ENCODE data around the gene KIRREL2. TPM values are rescaled to one million over a fixed set of nuclear protein-coding genes. Genes with fewer than 3 reads are reported as not detected.

KIRREL2 gene
- total and polyA plus RNA-seq, 9 donors, result 0.02 to 0.15 (median 0.08) TPM; not detected in 5

DNA sequence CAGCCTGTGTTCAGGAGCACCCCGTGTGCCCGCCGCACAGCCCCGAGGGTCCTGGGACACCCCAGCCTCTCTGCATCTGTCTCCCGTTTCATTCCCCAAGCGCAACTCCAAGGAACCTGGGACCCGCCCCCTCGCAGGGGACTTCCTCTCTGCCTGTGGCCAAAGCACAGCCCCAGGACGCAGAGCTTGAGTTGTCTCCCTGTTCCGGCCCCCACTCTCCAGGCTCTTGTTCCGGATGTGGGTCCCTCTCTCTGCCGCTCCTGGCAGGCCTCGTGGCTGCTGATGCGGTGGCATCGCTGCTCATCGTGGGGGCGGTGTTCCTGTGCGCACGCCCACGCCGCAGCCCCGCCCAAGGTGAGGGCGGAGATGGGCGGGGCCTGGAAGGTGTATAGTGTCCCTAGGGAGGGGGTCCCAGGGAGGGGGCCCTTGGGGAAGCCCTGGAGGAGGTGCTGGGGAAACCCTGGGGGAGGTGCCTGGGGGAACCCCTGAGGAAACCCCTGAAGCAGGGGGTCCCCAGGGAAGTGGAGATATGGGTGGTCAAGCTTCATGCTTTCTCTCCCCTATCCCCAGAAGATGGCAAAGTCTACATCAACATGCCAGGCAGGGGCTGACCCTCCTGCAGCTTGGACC, 47.0 kb downstream of the KIRREL2 start:
- Histone ChIP-seq H3K36me3 (no peaks in the 10 kb centered on the region), H3K27me3 (no peaks in the 10 kb centered on the region), H3K4me1 (ENCODE audit: insufficient read depth) (peaks cover 6% of the 10 kb centered on the region), H3K9me3 (no peaks in the 10 kb centered on the region), H3K4me3 (no peak overlapping the region), H3K27ac (peak overlapping the region in 1 of 2 donors; percentile 31)
- WGBS, 3 donors, result 1 to 2% (median 1%) methylated on average over 24 of the region's 24 CpGs
- DNase-seq, result peak; percentile 53 to 74 (median 67)
- intact Hi-C loops (cut with DNase I), result no loop called here
- TF ChIP-seq POLR2A (IDR thresholded peaks at IDR 0.05) (no peak), EP300 (IDR thresholded peaks at IDR 0.05) (no peak)
- TF ChIP-seq, protein P1, sequence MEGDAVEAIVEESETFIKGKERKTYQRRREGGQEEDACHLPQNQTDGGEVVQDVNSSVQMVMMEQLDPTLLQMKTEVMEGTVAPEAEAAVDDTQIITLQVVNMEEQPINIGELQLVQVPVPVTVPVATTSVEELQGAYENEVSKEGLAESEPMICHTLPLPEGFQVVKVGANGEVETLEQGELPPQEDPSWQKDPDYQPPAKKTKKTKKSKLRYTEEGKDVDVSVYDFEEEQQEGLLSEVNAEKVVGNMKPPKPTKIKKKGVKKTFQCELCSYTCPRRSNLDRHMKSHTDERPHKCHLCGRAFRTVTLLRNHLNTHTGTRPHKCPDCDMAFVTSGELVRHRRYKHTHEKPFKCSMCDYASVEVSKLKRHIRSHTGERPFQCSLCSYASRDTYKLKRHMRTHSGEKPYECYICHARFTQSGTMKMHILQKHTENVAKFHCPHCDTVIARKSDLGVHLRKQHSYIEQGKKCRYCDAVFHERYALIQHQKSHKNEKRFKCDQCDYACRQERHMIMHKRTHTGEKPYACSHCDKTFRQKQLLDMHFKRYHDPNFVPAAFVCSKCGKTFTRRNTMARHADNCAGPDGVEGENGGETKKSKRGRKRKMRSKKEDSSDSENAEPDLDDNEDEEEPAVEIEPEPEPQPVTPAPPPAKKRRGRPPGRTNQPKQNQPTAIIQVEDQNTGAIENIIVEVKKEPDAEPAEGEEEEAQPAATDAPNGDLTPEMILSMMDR (IDR thresholded peaks at IDR 0.05), result no peak

DNA sequence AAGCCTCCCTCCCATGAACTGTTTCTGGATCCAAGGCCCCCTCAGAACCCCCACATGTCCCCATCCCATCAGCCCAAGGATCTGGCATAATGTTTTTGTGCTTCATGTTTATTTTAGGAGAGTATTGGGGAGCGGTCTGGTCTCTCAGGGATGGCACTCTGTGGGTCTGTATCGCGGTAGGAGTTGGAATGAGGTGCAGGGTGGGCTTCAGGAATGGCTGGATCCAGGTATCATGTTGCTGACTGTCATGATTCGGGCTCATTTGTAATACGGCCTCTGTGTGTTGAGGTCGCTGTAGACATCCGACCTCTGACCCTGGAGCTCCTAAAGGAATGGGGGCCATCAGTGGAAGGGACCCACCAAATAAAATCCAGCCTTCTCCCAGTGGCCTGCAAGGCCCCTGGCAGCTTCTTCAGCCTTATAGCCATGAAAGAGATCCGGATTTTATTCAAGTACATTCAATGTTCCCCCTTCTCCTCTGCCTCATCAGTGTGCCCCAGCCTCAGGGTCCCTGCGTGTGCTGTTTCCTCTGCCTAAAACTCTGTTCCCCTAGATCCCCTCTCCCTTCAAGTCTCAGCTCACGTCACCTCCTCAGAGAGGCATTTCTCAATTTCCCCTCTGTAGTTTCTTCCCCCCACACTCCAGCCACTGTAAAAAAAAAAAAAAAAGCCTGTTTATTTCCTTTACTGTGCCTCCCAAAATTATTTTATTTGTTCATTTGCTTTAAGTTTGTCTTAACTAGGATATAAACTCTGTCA, 47.8 kb downstream of the KIRREL2 start:
- H3K27ac ChIP-seq, result no peak overlapping the region
- H3K27me3 ChIP-seq, result no peaks in the 10 kb centered on the region
- no peak overlapping the region for H3K4me3 ChIP-seq
- TF ChIP-seq EP300 (IDR thresholded peaks at IDR 0.05) (no peak), POLR2A (IDR thresholded peaks at IDR 0.05) (no peak)
- TF ChIP-seq, protein P1 (IDR thresholded peaks at IDR 0.05), result no peak
- H3K9me3 ChIP-seq, result no peaks in the 10 kb centered on the region
- peaks cover 6% of the 10 kb centered on the region for H3K4me1 ChIP-seq (ENCODE audit: insufficient read depth)
- intact Hi-C loops (cut with DNase I), result no loop called here
- DNase-seq, result no peak
- 81 to 87% (median 87%) methylated on average over 10 of the region's 10 CpGs for WGBS, 3 donors
- H3K36me3 ChIP-seq, result no peaks in the 10 kb centered on the region

DNA sequence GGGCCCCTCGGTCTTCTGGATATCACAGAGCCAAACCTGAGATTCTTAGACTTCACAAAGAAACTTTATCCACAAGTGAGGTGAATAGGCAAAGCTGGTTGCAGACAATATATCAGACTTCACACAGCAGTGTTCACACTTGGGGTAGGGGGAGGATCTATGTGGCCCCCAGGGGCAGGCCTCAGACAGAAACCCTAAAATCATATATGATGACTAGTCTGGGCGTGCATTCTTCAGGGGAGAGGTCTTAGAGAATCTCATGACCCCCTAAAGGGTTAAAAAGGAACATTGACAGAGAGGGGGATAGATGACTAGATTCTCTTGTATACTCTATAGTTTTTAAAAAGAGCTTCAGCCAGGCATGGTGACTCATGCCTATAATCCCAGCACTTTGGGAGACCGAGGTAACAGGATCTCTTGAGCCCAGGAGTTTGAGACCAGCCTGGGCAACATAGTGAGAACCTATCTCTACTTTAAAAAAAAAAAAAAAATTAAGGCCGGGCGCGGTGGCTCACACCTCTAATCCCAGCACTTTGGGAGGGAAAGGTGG, 48.5 kb downstream of the KIRREL2 start:
- intact Hi-C loops (cut with DNase I), result no loop called here
- Histone ChIP-seq H3K4me1 (ENCODE audit: insufficient read depth) (peaks cover 6% of the 10 kb centered on the region), H3K9me3 (no peaks in the 10 kb centered on the region), H3K27ac (no peak overlapping the region), H3K27me3 (no peaks in the 10 kb centered on the region), H3K4me3 (no peak overlapping the region), H3K36me3 (no peaks in the 10 kb centered on the region)
- WGBS, 3 donors, result 65 to 76% (median 68%) methylated on average over 6 of the region's 6 CpGs
- TF ChIP-seq EP300 (IDR thresholded peaks at IDR 0.05), result no peak
- TF ChIP-seq, protein P1 (IDR thresholded peaks at IDR 0.05), result no peak
- TF ChIP-seq POLR2A (IDR thresholded peaks at IDR 0.05), result no peak
- no peak for DNase-seq

DNA sequence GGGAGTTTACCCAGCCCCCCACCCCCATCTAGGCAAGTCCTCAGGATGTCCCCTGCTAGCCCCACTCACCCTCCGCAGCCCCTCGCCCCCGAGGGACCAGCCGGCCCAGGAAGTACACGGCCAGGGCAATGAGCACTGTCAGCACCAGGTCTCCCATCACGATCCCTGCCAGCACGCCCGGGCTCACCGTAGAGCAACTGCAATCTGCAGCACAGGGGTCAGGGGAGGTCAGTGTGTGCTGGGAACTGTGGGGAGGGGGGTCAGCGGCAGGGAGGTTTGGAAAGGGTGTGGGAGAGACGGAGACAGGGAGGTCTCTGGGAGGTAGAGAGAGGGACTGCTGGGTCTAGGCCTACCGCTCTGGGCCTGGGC, 50.6 kb downstream of the KIRREL2 start:
- no peaks in the 10 kb centered on the region for H3K27me3 ChIP-seq
- WGBS, 3 donors, result 48 to 50% (median 48%) methylated on average over 12 of the region's 12 CpGs
- no peaks in the 10 kb centered on the region for H3K36me3 ChIP-seq
- H3K4me3 ChIP-seq, result no peak overlapping the region
- no peak overlapping the region for H3K27ac ChIP-seq
- DNase-seq, result no peak
- no peaks in the 10 kb centered on the region for H3K9me3 ChIP-seq
- intact Hi-C loops (cut with DNase I), result no loop called here
- H3K4me1 ChIP-seq (ENCODE audit: insufficient read depth), result peaks cover 3% of the 10 kb centered on the region
- no peak for TF ChIP-seq POLR2A (IDR thresholded peaks at IDR 0.05)
- TF ChIP-seq EP300 (IDR thresholded peaks at IDR 0.05), result no peak
